HepG2 (cell line): ENCODE measurements around the gene TMEM98.
A peak's percentile ranks its signal among the peaks of the same experiment; 100 is the strongest.

Source experiments
- ATRX ChIP-seq: sonication (generic); formaldehyde crosslinking; IDR thresholded peaks from 2 replicates; pipeline ENCODE4 v1.4.0; 2020; ENCODE audit warnings: missing genetic modification reagents, borderline replicate concordance
- CTCF ChIP-seq: sonication (generic); formaldehyde crosslinking; IDR thresholded peaks from 2 replicates; pipeline ENCODE4 v1.5.0; 2020; ENCODE audit warnings: mild to moderate bottlenecking, missing genetic modification reagents, moderate library complexity
- MED1 ChIP-seq: sonication (generic); formaldehyde crosslinking; IDR thresholded peaks from 2 replicates; pipeline ENCODE4 v1.4.0; 2020; ENCODE audit warnings: missing genetic modification reagents
- NFE2 ChIP-seq: sonication (generic); formaldehyde crosslinking; IDR thresholded peaks from 2 replicates; pipeline ENCODE4 v1.4.0; 2020; ENCODE audit warnings: missing genetic modification reagents
- NPAS2 ChIP-seq: sonication (generic); formaldehyde crosslinking; IDR thresholded peaks from 2 replicates; pipeline ENCODE4 v1.8.0; 2022; ENCODE audit warnings: mild to moderate bottlenecking, missing genetic modification reagents, borderline replicate concordance
- POLR2A ChIP-seq, 2 experiments: IDR thresholded peaks; 2 replicates each; pipeline ENCODE4 v1.6.1; 2011; ENCODE audit warnings: low read depth in 2 of 2, low read length in 2 of 2, mild to moderate bottlenecking in 1 of 2, moderate library complexity in 1 of 2; ENCODE audit not compliant: insufficient read depth in 1 of 2
- RAD21 ChIP-seq: fragments of 450-650 bp; formaldehyde crosslinking; IDR thresholded peaks from 2 replicates; pipeline ENCODE4 v1.5.0; 2020; ENCODE audit warnings: mild to moderate bottlenecking
- RXRB ChIP-seq: IDR thresholded peaks from 2 replicates; pipeline ENCODE4 v1.6.1; 2016; ENCODE audit warnings: borderline replicate concordance, missing genetic modification reagents, missing compliant biosample characterization
- ZNF414 ChIP-seq: sonication (generic); formaldehyde crosslinking; IDR thresholded peaks from 2 replicates; pipeline ENCODE4 v1.5.0; 2020; ENCODE audit warnings: missing genetic modification reagents
- ZZZ3 ChIP-seq: sonication (generic); formaldehyde crosslinking; IDR thresholded peaks from 2 replicates; pipeline ENCODE4 v1.4.0; 2020; ENCODE audit warnings: missing genetic modification reagents, mild to moderate bottlenecking, borderline replicate concordance

- TF ChIP-seq NPAS2 (CRISPR knock-in tag) (no peak), NFE2 (CRISPR knock-in tag) (no peak), ZNF414 (CRISPR knock-in tag) (no peak), POLR2A (IDR thresholded peaks at IDR 0.05; ENCODE audit: insufficient read depth in 1 of 2, low read depth in 2 of 2, low read length in 2 of 2) (peak in 1 of 2 experiments; percentile 42; a peak in 1 of 4 replicates), RAD21 (CRISPR knock-in tag) (no peak), ZZZ3 (0 out of 2 replicates have a peak, but pooled peaks have one; percentile 28), CTCF (CRISPR knock-in tag) (peak; percentile 60), MED1 (peak; percentile 52; the same call in 1 of the 2 replicates), ATRX (CRISPR knock-in tag) (no peak), RXRB (CRISPR knock-in tag) (peak; percentile 38; the same call in 1 of the 2 replicates)
Measured at GRCh38 chr17:32912218-32912897, 15.6 kb upstream of the TMEM98 start.
